ENCODE results near the gene FAM171A1.
"Not testable (repeated sequence)": the region's sequence is repeated elsewhere in the genome, so short reads cannot be mapped to it uniquely, and the experiment has no call there.

Gene FAM171A1

GRCh38 chr10:15209827-15210509 lies 161.1 kb downstream of the FAM171A1 start:
- Mint-ChIP-seq H3K4me1 (peaks cover 12 to 17% of the 10 kb centered on the region in 2 donors), H3K27ac (no peak overlapping the region)

GRCh38 chr10:15208221-15208620 lies 162.9 kb downstream of the FAM171A1 start:
- Mint-ChIP-seq H3K36me3 (no peaks in the 10 kb centered on the region), H3K4me1 (peaks cover 12 to 17% of the 10 kb centered on the region in 2 donors), H3K9me3 (no peaks in the 10 kb centered on the region), H3K27me3 (peaks cover 6 to 10% of the 10 kb centered on the region in 2 donors), H3K27ac (peak overlapping the region; percentile 37), H3K4me3 (no peak overlapping the region)
- DNase-seq: no peak
- no peak for ATAC-seq (replicated peaks)

More at GRCh38 chr10:15209827-15210509, 161.1 kb downstream of the FAM171A1 start:
- H3K27me3 Mint-ChIP-seq: peaks cover 6% of the 10 kb centered on the region in 2 donors
- no peaks in the 10 kb centered on the region for H3K9me3 Mint-ChIP-seq
- H3K36me3 Mint-ChIP-seq: no peaks in the 10 kb centered on the region
- no peak overlapping the region for H3K4me3 Mint-ChIP-seq
- peak; percentile 39 for DNase-seq
- peak; percentile 87 to 88 for ATAC-seq (replicated peaks)

GRCh38 chr10:15207410-15207809 lies 163.7 kb downstream of the FAM171A1 start:
- H3K9me3 Mint-ChIP-seq; ATAC-seq (replicated peaks); H3K36me3 Mint-ChIP-seq; DNase-seq; H3K4me3 Mint-ChIP-seq; H3K27ac Mint-ChIP-seq: not testable (repeated sequence)
- H3K4me1 Mint-ChIP-seq: peaks cover 12 to 17% of the 10 kb centered on the region in 2 donors
- H3K27me3 Mint-ChIP-seq: peaks cover 6 to 10% of the 10 kb centered on the region in 2 donors

- no peaks in the 10 kb centered on the region for H3K36me3 Mint-ChIP-seq
- DNase-seq (no peak), ATAC-seq (replicated peaks) (no peak)
- no peak overlapping the region for H3K27ac Mint-ChIP-seq
- peaks cover 0 to 3% of the 10 kb centered on the region in 2 donors for H3K4me1 Mint-ChIP-seq
- no peak overlapping the region for H3K4me3 Mint-ChIP-seq
- H3K27me3 Mint-ChIP-seq: peaks cover 8% of the 10 kb centered on the region in 2 donors
- H3K9me3 Mint-ChIP-seq: no peaks in the 10 kb centered on the region
Observed at GRCh38 chr10:15202639-15203038, 168.4 kb downstream of the FAM171A1 start.

GRCh38 chr10:15202301-15202621 lies 168.8 kb downstream of the FAM171A1 start:
- H3K27me3 Mint-ChIP-seq; H3K4me1 Mint-ChIP-seq; H3K9me3 Mint-ChIP-seq; H3K36me3 Mint-ChIP-seq; ATAC-seq (replicated peaks); DNase-seq; H3K4me3 Mint-ChIP-seq; H3K27ac Mint-ChIP-seq: not testable (repeated sequence)

- no peaks in the 10 kb centered on the region for H3K9me3 Mint-ChIP-seq
- no peaks in the 10 kb centered on the region for H3K4me1 Mint-ChIP-seq
- ATAC-seq (replicated peaks) (no peak), DNase-seq (no peak)
- H3K27me3 Mint-ChIP-seq: peaks cover 8% of the 10 kb centered on the region in 2 donors
- no peak overlapping the region for H3K4me3 Mint-ChIP-seq
- no peak overlapping the region for H3K27ac Mint-ChIP-seq
- H3K36me3 Mint-ChIP-seq: no peaks in the 10 kb centered on the region
Observed at GRCh38 chr10:15201589-15202300, 169.3 kb downstream of the FAM171A1 start.

GRCh38 chr10:15200626-15201025 lies 170.5 kb downstream of the FAM171A1 start:
- H3K27ac Mint-ChIP-seq: no peak overlapping the region
- ATAC-seq (replicated peaks): no peak

GRCh38 chr10:15197911-15198310 lies 173.2 kb downstream of the FAM171A1 start:
- Mint-ChIP-seq H3K9me3 (no peaks in the 10 kb centered on the region), H3K27me3 (peaks cover 9 to 15% of the 10 kb centered on the region in 2 donors), H3K4me1 (peaks cover 0 to 6% of the 10 kb centered on the region in 2 donors), H3K36me3 (no peaks in the 10 kb centered on the region), H3K27ac (no peak overlapping the region), H3K4me3 (no peak overlapping the region)
- ATAC-seq (replicated peaks) (no peak), DNase-seq (no peak)

More at GRCh38 chr10:15200626-15201025, 170.5 kb downstream of the FAM171A1 start:
- no peak for DNase-seq
- Mint-ChIP-seq H3K36me3 (no peaks in the 10 kb centered on the region), H3K4me3 (no peak overlapping the region), H3K4me1 (peaks cover 0 to 6% of the 10 kb centered on the region in 2 donors), H3K27me3 (peaks cover 14 to 15% of the 10 kb centered on the region in 2 donors), H3K9me3 (no peaks in the 10 kb centered on the region)

GRCh38 chr10:15197276-15197675 lies 173.8 kb downstream of the FAM171A1 start:
- no peak for ATAC-seq (replicated peaks)
- Mint-ChIP-seq H3K4me3 (no peak overlapping the region), H3K4me1 (peaks cover 0 to 6% of the 10 kb centered on the region in 2 donors), H3K27me3 (peaks cover 9 to 15% of the 10 kb centered on the region in 2 donors), H3K27ac (no peak overlapping the region), H3K9me3 (no peaks in the 10 kb centered on the region), H3K36me3 (no peaks in the 10 kb centered on the region)
- no peak for DNase-seq

GRCh38 chr10:15196021-15196834 lies 174.9 kb downstream of the FAM171A1 start:
- no peak for DNase-seq
- ATAC-seq (replicated peaks): peak; percentile 41 to 49
- H3K27ac Mint-ChIP-seq: no peak overlapping the region
- no peaks in the 10 kb centered on the region for H3K9me3 Mint-ChIP-seq
- peak overlapping the region; percentile 33 to 55 for H3K4me3 Mint-ChIP-seq
- H3K4me1 Mint-ChIP-seq: peaks cover 0 to 6% of the 10 kb centered on the region in 2 donors
- no peaks in the 10 kb centered on the region for H3K36me3 Mint-ChIP-seq
- H3K27me3 Mint-ChIP-seq: peaks cover 9 to 15% of the 10 kb centered on the region in 2 donors

- Mint-ChIP-seq H3K9me3 (peaks cover 0 to 1% of the 10 kb centered on the region in 2 donors), H3K36me3 (no peaks in the 10 kb centered on the region), H3K4me1 (peaks cover 8 to 10% of the 10 kb centered on the region in 2 donors), H3K27me3 (peaks cover 0 to 4% of the 10 kb centered on the region in 2 donors), H3K27ac (peak overlapping the region; percentile 52), H3K4me3 (peak overlapping the region; percentile 13 to 47)
- DNase-seq (peak; percentile 36), ATAC-seq (replicated peaks) (peak; percentile 92 to 96)
Observed at GRCh38 chr10:15189133-15189885, 181.8 kb downstream of the FAM171A1 start.

- ATAC-seq (replicated peaks): peak in 1 of 2 donors; percentile 22
Observed at GRCh38 chr10:15188603-15189002, 182.5 kb downstream of the FAM171A1 start.

GRCh38 chr10:15183689-15184481 lies 187.2 kb downstream of the FAM171A1 start:
- H3K27ac Mint-ChIP-seq: no peak overlapping the region
- ATAC-seq (replicated peaks): no peak

More at GRCh38 chr10:15188603-15189002, 182.5 kb downstream of the FAM171A1 start:
- peaks cover 0 to 1% of the 10 kb centered on the region in 2 donors for H3K9me3 Mint-ChIP-seq
- H3K4me1 Mint-ChIP-seq: peaks cover 8 to 10% of the 10 kb centered on the region in 2 donors
- H3K4me3 Mint-ChIP-seq: no peak overlapping the region
- H3K27me3 Mint-ChIP-seq: peaks cover 0 to 4% of the 10 kb centered on the region in 2 donors
- no peak overlapping the region for H3K27ac Mint-ChIP-seq
- H3K36me3 Mint-ChIP-seq: no peaks in the 10 kb centered on the region
- no peak for DNase-seq

More at GRCh38 chr10:15183689-15184481, 187.2 kb downstream of the FAM171A1 start:
- Mint-ChIP-seq H3K4me3 (no peak overlapping the region), H3K9me3 (peaks cover 0 to 1% of the 10 kb centered on the region in 2 donors), H3K36me3 (no peaks in the 10 kb centered on the region), H3K4me1 (peaks cover 0 to 2% of the 10 kb centered on the region in 2 donors), H3K27me3 (peaks cover 16 to 25% of the 10 kb centered on the region in 2 donors)
- DNase-seq: no peak

Measured in stimulated activated naive B cell treated with anti-CD40 and anti-IgM and Interleukin-4, amounts not matched to agents 10 μg/mL and 1 μg/mL and 100 μg/mL, for 72 hours (primary cell).